SKM-1 treated with dmso at 0.1 percent for 144 hours (cell line): Measurements from ENCODE around the gene CHAC1.

Experiments
- DNase-seq: peaks from one replicate; lab custom pipeline; 2025; ENCODE audit not compliant: unreplicated experiment; lab: John Stamatoyannopoulos, UW

The CHAC1 gene

DNA sequence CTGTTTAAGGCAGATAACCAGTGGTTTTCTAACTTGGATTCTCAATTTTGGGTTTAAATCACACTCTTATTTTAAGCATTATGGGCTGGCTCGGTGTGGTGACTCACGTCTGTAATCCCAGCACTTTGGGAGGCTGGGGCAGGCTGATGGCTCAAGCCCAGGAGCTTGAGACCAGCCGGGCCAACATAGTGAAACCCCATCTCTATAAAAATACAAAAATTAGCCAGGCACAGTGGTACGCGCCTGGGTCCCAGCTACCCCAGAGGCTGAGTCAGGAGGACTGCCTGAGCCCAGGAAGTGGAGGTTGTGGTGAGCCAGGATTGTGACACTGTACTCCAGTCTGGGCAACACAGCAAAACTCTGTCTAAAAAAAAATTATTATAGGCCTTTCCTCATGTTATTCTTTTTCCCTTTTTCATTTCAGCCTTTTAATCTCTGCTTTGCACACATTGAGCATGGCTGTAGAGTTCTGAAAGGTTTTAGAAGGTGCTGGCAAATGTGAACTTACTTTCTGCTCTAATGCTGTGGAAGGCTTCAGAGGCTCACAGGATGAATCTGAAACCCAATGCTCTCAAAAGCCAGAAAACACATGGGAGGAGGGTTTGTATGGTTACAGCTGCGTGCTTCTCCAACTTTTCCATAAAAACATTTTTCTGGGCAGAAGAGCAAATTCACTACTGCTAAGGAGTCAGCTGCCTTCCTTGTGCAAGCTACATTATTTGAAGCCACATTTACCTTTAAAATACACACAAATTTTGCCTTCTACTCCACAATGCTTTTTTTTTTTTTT is 32.5 kb downstream of the CHAC1 start:
- DNase-seq = no peak

DNA sequence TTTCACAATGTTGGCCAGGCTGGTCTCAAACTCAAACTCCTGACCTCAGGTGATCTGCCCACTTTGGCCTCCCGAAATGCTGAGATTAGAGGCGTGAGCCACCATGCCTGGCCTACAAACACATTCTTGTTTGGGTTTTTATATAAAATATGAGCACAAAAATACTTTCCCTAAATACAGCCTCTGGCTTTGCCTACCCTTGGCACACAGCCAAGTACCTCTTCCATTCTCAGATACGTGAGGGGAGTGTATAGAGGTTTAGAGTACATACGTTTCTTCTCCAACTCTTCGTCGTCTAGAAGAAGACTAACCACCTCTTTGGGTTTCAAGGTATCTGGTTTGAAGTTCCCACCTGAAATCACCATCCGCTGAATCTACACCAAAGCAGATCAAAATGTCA is 33.5 kb downstream of the CHAC1 start:
- DNase-seq = no peak

- no peak for DNase-seq
These were observed 34.9 kb downstream of the CHAC1 start for GRCh38 chr15:40988156-40988555.

GRCh38 chr15:40990080-40990479 is 36.8 kb downstream of the CHAC1 start:
- no peak for DNase-seq

GRCh38 chr15:40990789-40991188 is 37.5 kb downstream of the CHAC1 start:
- DNase-seq = no peak

- no peak for DNase-seq
These were observed 38.1 kb downstream of the CHAC1 start for GRCh38 chr15:40991355-40991754.

GRCh38 chr15:40992241-40992741 is 39.0 kb downstream of the CHAC1 start:
- no peak for DNase-seq

DNA sequence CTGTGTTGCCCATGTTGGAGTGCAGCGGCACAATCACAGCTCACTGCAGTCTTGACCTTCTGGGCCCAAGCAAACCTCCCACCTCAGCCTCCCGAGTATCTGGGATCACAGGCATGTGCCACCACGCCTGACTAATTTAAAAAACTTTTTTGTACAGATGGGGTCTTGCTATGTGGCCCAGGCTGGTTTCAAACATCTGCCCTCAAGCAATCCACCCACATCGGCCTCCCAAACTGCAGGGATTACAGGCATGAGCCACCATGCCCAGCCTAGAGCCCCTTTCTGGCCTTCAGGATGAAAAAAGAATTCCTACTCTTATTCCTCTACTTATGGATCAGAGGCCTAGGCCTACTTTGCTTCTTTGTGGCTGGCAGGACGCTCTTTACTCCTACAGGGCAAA is 39.6 kb downstream of the CHAC1 start:
- DNase-seq = no peak

- DNase-seq = no peak
These were observed 42.4 kb downstream of the CHAC1 start for GRCh38 chr15:40995656-40996055.

DNA sequence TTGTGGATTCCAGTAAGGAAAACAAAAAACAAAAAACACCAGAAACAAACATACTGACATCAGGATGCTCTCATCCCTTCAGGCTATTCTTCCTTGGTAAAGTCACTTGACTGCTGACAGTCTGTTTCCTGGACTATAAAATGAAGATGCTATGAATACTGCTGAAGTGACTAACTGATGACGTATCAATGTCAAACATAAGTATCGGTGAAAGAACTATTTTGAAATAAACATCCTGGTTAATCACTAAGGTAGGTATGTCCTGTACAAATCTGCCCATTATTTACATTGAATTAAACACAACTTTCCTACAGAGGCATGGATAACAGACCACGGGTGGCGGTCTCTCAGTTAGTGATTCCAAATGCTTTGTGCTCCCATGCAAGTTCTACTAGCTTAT is 45.9 kb downstream of the CHAC1 start:
- no peak for DNase-seq

DNA sequence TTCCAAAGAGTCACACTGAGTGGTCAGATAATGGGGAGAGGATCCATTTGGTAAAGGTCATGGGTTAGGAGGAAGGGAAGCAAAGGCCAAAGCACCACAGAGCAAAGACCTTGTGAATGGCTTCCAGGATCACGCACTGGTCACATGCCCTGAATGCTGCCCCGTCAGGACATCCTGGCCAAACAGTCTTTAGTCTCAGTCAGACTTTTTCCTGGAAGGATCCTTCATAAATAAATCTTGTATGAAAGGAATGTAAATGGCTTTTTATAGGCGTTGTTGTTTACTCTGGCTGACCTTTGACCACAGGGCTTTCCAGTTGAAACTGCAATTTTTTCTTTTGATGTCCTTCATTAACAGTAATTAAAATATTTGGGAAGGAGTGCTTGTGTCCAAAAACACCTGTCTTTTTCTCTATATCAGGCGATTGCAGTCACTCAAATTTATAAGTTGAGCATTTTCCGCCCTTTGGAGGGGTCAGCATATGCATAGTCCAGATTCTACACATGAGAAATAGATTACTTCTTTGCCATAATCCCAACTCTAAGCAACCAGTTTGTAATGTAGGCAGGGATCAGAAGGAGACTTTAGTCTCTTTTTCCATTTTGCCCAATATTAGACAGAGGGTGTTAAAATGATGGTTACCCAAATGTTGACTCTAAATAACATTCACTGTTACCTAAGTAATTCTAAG is 48.4 kb downstream of the CHAC1 start:
- no peak for DNase-seq

DNA sequence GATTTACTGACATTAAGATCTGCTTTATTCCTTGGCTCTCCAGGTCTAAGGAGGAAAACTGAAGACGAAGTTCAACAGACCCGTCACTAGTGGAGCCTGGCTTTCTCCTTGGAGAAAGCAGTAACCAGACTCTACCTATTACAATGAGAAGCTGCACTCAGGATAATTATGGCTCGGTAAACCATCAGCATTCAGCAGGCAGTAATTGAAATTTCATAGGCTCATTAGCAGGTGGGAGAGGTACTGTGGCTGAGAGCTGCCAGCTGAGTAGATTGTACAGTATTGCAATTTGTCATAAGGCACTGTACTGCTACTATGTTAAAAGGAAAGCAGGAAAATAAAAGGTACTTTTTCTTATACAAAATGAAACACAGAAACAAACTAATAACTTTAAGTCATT is 51.2 kb downstream of the CHAC1 start:
- no peak for DNase-seq
